Measurements from ENCODE around the gene PPP4R2.

DNA sequence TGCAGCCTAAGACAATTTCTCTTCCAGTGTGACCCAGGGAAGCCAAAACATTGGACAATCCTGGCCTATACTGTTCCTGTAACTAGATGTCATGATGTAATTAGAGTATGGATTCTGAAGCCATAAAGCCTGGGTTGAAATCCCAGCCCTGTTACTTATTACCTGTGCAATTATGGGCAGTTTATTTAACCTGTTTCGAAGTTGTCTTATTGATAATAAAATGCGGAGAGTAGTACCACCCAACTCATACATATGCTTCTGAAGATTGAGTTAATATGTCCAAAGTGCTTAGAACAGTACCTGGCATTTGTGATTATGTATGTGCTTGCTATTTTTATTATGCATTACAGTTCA lies 30.1 kb downstream of the PPP4R2 start:
- TF ChIP-seq, protein P1, sequence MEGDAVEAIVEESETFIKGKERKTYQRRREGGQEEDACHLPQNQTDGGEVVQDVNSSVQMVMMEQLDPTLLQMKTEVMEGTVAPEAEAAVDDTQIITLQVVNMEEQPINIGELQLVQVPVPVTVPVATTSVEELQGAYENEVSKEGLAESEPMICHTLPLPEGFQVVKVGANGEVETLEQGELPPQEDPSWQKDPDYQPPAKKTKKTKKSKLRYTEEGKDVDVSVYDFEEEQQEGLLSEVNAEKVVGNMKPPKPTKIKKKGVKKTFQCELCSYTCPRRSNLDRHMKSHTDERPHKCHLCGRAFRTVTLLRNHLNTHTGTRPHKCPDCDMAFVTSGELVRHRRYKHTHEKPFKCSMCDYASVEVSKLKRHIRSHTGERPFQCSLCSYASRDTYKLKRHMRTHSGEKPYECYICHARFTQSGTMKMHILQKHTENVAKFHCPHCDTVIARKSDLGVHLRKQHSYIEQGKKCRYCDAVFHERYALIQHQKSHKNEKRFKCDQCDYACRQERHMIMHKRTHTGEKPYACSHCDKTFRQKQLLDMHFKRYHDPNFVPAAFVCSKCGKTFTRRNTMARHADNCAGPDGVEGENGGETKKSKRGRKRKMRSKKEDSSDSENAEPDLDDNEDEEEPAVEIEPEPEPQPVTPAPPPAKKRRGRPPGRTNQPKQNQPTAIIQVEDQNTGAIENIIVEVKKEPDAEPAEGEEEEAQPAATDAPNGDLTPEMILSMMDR (IDR thresholded peaks at IDR 0.05; ENCODE audit: control extremely low read depth in 1 of 3, insufficient read depth in 1 of 3, low read depth in 1 of 3, low read length in 3 of 3) = no peak
- TF ChIP-seq, protein P2, sequence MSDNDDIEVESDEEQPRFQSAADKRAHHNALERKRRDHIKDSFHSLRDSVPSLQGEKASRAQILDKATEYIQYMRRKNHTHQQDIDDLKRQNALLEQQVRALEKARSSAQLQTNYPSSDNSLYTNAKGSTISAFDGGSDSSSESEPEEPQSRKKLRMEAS (IDR thresholded peaks at IDR 0.05) = no peak
- TF ChIP-seq POLR2A (IDR thresholded peaks at IDR 0.05; ENCODE audit: control extremely low read depth in 1 of 2, low read depth in 2 of 2, low read length in 2 of 2) (no peak), MAFK (IDR thresholded peaks at IDR 0.05; ENCODE audit: low read depth, low read length) (no peak), TBP (IDR thresholded peaks at IDR 0.05; ENCODE audit: low read depth, low read length) (no peak), SP1 (IDR thresholded peaks at IDR 0.05; ENCODE audit: low read depth, low read length) (no peak), POLR2AphosphoS5 (IDR thresholded peaks at IDR 0.05; ENCODE audit: low read depth, low read length) (no peak), GABPA (IDR thresholded peaks at IDR 0.05; ENCODE audit: borderline replicate concordance, insufficient read depth, low read length) (no peak), CHD1 (IDR thresholded peaks at IDR 0.05; ENCODE audit: low read depth, low read length) (no peak), RAD21 (IDR thresholded peaks at IDR 0.05 in 1 of 2, conservative IDR thresholded peaks at IDR 0.05 in 1 of 2; ENCODE audit: low read depth in 2 of 2, low read length in 2 of 2) (no peak), PHF8 (conservative IDR thresholded peaks at IDR 0.05; ENCODE audit: low read depth, low read length) (no peak), EGR1 (IDR thresholded peaks at IDR 0.05; ENCODE audit: borderline replicate concordance, low read depth, low read length) (no peak), ZNF274 (IDR thresholded peaks at IDR 0.05; ENCODE audit: borderline replicate concordance, extremely low read depth, low read length) (no peak), ASH2L (IDR thresholded peaks at IDR 0.05; ENCODE audit: low read length) (no peak)

Data from H1 (cell line).